22Rv1 (cell line): Measurements from ENCODE around the gene RELL1.

Experiments used
- H3K27ac ChIP-seq: fragments of 450-650 bp; 2 replicates; pipeline ENCODE4 v1.5.1; 2017
- CTCF ChIP-seq: fragments of 450-650 bp; IDR thresholded peaks from 2 replicates; pipeline ENCODE4 v1.5.1; 2017; ENCODE audit warnings: mild to moderate bottlenecking
- ZFX ChIP-seq: fragments of 450-650 bp; IDR thresholded peaks from 2 replicates; pipeline ENCODE4 v1.6.1; 2017; ENCODE audit warnings: antibody characterized with exemption, borderline replicate concordance

Gene RELL1

GRCh38 chr4:37693030-37693429 is 6.9 kb upstream of the RELL1 start:
- no peak overlapping the region for H3K27ac ChIP-seq
- TF ChIP-seq ZFX, result no peak
- no peak for TF ChIP-seq CTCF

- no peak overlapping the region for H3K27ac ChIP-seq
- TF ChIP-seq ZFX, result no peak
Observed at GRCh38 chr4:37690976-37691375, 4.8 kb upstream of the RELL1 start.

- TF ChIP-seq CTCF (no peak), ZFX (no peak)
- no peak overlapping the region for H3K27ac ChIP-seq
Observed at GRCh38 chr4:37689353-37690095, 3.3 kb upstream of the RELL1 start.

DNA sequence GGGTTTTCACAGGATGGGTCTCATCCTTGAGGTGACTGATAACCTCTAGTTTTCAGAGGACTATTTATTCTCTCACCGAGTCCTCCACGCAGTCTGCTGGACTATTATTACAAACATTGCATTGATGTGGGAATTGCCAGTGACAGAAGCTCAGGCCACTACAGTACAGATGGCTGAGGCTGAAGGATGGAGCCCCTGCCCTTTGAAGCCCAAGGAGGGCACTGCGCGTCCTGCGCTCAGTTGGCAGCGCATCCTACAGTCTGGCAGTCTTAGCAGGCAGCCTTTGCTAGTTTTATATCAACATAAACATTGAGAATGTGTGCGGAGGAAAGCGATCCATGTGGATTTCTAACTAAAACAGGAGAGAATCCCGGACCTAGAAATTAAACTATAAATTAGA is 1.5 kb upstream of the RELL1 start:
- no peak overlapping the region for H3K27ac ChIP-seq
- no peak for TF ChIP-seq CTCF
- no peak for TF ChIP-seq ZFX

GRCh38 chr4:37687194-37687562 is 1.0 kb upstream of the RELL1 start:
- H3K27ac ChIP-seq, result no peak overlapping the region
- TF ChIP-seq CTCF, result no peak
- TF ChIP-seq ZFX, result no peak

GRCh38 chr4:37685823-37686372 is 278 bp downstream of the RELL1 start:
- peak overlapping the region; percentile 61 for H3K27ac ChIP-seq
- no peak; the same call in 1 of the 2 replicates for TF ChIP-seq CTCF

DNA sequence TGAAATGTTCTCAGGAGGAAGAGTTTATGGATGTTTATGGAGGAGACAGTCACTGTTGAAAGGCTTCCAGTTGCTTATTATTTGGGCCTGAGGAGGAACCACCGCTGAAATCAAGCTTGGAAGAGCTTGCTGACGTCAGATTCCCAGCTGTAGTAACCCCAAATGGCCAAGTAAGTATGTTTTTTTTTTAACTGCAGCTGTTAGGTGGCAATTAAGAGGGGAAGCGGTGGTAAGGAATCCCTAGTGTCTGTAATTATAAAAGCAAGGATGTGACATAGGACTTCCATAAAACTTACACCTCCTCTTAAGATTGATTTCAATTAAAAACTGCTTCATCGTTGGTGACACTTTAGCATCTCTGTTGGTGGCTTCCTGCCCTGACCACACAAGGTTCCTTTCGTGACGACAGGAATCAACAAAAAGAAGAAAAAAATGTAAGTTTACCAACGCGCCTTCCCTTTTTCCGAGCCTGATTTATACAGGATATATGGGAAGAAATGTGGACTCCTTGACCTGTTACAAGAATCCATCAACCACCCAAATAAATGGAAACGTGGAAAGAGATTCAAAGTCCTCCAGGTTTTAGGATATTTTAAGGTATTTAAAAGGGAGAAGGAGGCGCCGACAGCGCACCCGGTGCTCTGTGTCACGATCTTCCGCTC is 884 bp downstream of the RELL1 start:
- no peak for TF ChIP-seq CTCF
- no peak for TF ChIP-seq ZFX
- peak overlapping the region; percentile 61 for H3K27ac ChIP-seq
